Tibial artery (tissue), 4 donors: ENCODE data around the gene CENPL.
"Not testable (repeated sequence)": the region's sequence is repeated elsewhere in the genome, so short reads cannot be mapped to it uniquely, and the experiment has no call there.

ENCODE experiments used
- DNase-seq, 2 donors: peaks; one replicate each; pipeline ENCODE4 v3.0.0-alpha.2; 2019
- H3K27ac ChIP-seq, 2 donors: fragments of 200-600 bp; sonication (generic) in 1 of 2; 1 replicate in 1 of 2; 2 replicates in 1 of 2; pipeline ENCODE4 v1.5.1; 2018 to 2019; ENCODE audit warnings: mild to moderate bottlenecking in 1 of 2
- H3K27me3 ChIP-seq, 2 donors: fragments of 200-600 bp; sonication (generic) in 1 of 2; one replicate each; pipeline versions ENCODE4 v1.5.1 to v1.6.0; 2016 to 2019
- H3K36me3 ChIP-seq, 3 donors: fragments of 200-600 bp; sonication (generic) in 2 of 3; one replicate each; pipeline ENCODE4 v1.5.1; 2016 to 2019; ENCODE audit warnings: mild to moderate bottlenecking in 2 of 3
- H3K4me1 ChIP-seq, 4 donors: fragments of 200-600 bp; sonication (generic) in 2 of 4; 1 replicate in 3 of 4; 2 replicates in 1 of 4; pipeline ENCODE4 v1.5.1; 2016 to 2019
- H3K4me3 ChIP-seq, 2 donors: fragments of 200-600 bp; sonication (generic) in 1 of 2; 1 replicate in 1 of 2; 2 replicates in 1 of 2; pipeline ENCODE4 v1.5.1; 2018 to 2019; ENCODE audit warnings: mild to moderate bottlenecking in 2 of 2
- H3K9me3 ChIP-seq, 3 donors: fragments of 200-600 bp; sonication (generic) in 1 of 3; one replicate each; pipeline ENCODE4 v1.5.1; 2016 to 2019
- intact Hi-C: fragments of 100-400 bp; cut with DNase I; formaldehyde crosslinking; loops from one replicate; pipeline ENCODE4 v1.15.0; 2023; ENCODE audit warnings: low total_unique reads
- TF ChIP-seq, protein P1 (sequence below), 2 experiments: fragments of 200-600 bp in 1 of 2; fragments of 450-650 bp in 1 of 2; IDR thresholded peaks; one replicate each; pipeline ENCODE4 v1.5.1; 2017 to 2019; ENCODE audit warnings: antibody characterized with exemption in 2 of 2, mild to moderate bottlenecking in 1 of 2, moderate library complexity in 1 of 2

The CENPL gene

DNA sequence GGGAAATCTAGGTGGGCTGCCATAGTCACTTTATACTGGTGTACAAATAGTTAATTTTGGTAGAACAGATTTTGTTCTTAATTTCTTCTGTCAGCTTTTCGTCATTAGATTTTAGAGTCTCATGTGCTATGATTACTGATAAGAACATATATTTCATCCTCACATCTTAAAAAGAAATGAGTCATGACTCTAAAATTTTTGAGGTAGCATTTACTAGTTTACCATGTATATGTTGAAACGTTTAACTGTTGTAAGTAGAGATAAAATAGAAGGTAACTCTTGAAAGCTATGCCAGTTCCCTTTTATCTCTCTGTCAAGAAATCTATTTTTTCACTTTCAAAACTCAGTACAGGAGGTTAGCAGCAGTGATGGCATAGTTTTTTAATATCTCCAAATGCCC lies 56.5 kb downstream of the CENPL start:
- DNase-seq: no peak
- intact Hi-C loops: no loop called here
- peaks cover 14 to 34% (median 17%) of the 10 kb centered on the region in 3 donors for H3K36me3 ChIP-seq

GRCh38 chr1:173764331-173764730 lies 60.4 kb downstream of the CENPL start:
- H3K27ac ChIP-seq, intact Hi-C loops, DNase-seq, H3K4me1 ChIP-seq, H3K27me3 ChIP-seq, H3K4me3 ChIP-seq, H3K9me3 ChIP-seq: not testable (repeated sequence)
- H3K36me3 ChIP-seq: peaks cover 17 to 30% (median 22%) of the 10 kb centered on the region in 3 donors

More for the DNA sequence above, 56.5 kb downstream of the CENPL start:
- H3K27ac ChIP-seq: no peak overlapping the region
- H3K27me3 ChIP-seq: no peaks in the 10 kb centered on the region
- no peak overlapping the region for H3K4me3 ChIP-seq
- no peaks in the 10 kb centered on the region for H3K9me3 ChIP-seq
- no peaks in the 10 kb centered on the region for H3K4me1 ChIP-seq
- TF ChIP-seq, protein P1, sequence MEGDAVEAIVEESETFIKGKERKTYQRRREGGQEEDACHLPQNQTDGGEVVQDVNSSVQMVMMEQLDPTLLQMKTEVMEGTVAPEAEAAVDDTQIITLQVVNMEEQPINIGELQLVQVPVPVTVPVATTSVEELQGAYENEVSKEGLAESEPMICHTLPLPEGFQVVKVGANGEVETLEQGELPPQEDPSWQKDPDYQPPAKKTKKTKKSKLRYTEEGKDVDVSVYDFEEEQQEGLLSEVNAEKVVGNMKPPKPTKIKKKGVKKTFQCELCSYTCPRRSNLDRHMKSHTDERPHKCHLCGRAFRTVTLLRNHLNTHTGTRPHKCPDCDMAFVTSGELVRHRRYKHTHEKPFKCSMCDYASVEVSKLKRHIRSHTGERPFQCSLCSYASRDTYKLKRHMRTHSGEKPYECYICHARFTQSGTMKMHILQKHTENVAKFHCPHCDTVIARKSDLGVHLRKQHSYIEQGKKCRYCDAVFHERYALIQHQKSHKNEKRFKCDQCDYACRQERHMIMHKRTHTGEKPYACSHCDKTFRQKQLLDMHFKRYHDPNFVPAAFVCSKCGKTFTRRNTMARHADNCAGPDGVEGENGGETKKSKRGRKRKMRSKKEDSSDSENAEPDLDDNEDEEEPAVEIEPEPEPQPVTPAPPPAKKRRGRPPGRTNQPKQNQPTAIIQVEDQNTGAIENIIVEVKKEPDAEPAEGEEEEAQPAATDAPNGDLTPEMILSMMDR (IDR thresholded peaks at IDR 0.05): no peak

DNA sequence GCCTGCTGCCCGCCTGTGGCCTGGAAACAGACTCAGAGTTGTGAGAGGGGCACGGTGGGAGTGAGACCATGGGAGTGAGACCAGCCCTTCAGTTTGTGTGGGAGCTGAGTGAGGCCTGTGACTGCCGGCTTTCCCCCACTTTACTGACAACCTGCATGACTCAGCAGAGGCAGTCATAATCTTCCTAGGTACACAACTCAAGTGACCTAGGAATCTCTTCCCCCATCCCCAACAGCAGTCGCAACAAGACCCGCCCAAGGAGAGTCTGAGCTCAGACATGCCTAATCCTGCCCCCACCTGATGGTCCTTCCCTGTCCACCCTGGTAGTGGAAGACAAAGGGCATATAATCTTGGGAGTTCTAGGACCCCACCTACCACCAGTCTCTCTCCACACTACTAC lies 65.7 kb downstream of the CENPL start:
- Histone ChIP-seq H3K4me1 (no peaks in the 10 kb centered on the region), H3K36me3 (peaks cover 44 to 57% (median 54%) of the 10 kb centered on the region in 3 donors), H3K9me3 (no peaks in the 10 kb centered on the region), H3K27ac (no peak overlapping the region), H3K4me3 (no peak overlapping the region), H3K27me3 (no peaks in the 10 kb centered on the region)
- intact Hi-C loops: no loop called here
- TF ChIP-seq, protein P1 (IDR thresholded peaks at IDR 0.05): no peak
- DNase-seq: no peak

DNA sequence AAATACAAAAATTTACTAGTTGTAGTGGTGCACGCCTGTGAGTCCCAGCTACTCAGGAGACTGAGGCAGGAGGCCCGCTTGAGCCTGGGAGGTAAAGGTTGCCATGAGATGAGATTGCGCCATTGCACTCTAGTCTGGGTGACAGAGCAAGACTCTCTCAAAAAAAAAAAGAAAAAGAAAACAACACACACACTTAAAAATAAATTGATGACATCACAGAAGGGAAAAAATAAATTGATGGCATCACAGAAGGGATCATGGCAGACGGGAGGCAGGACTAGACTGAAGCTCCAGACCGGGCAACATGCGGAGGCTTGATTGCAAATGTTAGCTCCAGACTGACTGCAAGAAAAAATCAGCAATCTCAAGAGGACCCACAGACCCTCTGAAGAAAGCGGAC lies 66.6 kb downstream of the CENPL start:
- intact Hi-C loops: no loop called here
- Histone ChIP-seq H3K27me3 (no peaks in the 10 kb centered on the region), H3K27ac (no peak overlapping the region), H3K36me3 (peaks cover 44 to 64% (median 63%) of the 10 kb centered on the region in 3 donors), H3K4me3 (no peak overlapping the region), H3K4me1 (no peaks in the 10 kb centered on the region), H3K9me3 (no peaks in the 10 kb centered on the region)
- DNase-seq: no peak
- TF ChIP-seq, protein P1 (IDR thresholded peaks at IDR 0.05): no peak

GRCh38 chr1:173757666-173758065 lies 67.0 kb downstream of the CENPL start:
- DNase-seq: no peak
- no peaks in the 10 kb centered on the region for H3K9me3 ChIP-seq
- H3K4me1 ChIP-seq: no peaks in the 10 kb centered on the region
- no peak overlapping the region for H3K27ac ChIP-seq
- peaks cover 44 to 69% (median 67%) of the 10 kb centered on the region in 3 donors for H3K36me3 ChIP-seq
- no peaks in the 10 kb centered on the region for H3K27me3 ChIP-seq
- TF ChIP-seq, protein P1 (IDR thresholded peaks at IDR 0.05): no peak
- H3K4me3 ChIP-seq: no peak overlapping the region
- intact Hi-C loops: no loop called here

GRCh38 chr1:173753830-173754229 lies 70.9 kb downstream of the CENPL start:
- no peaks in the 10 kb centered on the region for H3K4me1 ChIP-seq
- no peak overlapping the region for H3K4me3 ChIP-seq
- TF ChIP-seq, protein P1 (IDR thresholded peaks at IDR 0.05): no peak
- no peak overlapping the region for H3K27ac ChIP-seq
- peaks cover 38 to 74% (median 70%) of the 10 kb centered on the region in 3 donors for H3K36me3 ChIP-seq
- H3K9me3 ChIP-seq: no peaks in the 10 kb centered on the region
- no peak for DNase-seq
- intact Hi-C loops: no loop called here
- no peaks in the 10 kb centered on the region for H3K27me3 ChIP-seq
